GM21619 (cell line): Measurements from ENCODE around the gene ABCC4.

Experiments
- ATAC-seq: cut with Tn5 transposase; IDR thresholded peaks from one replicate; pipeline ENCODE4 v1.9.1; 2021; ENCODE audit not compliant: unreplicated experiment

Gene ABCC4

DNA sequence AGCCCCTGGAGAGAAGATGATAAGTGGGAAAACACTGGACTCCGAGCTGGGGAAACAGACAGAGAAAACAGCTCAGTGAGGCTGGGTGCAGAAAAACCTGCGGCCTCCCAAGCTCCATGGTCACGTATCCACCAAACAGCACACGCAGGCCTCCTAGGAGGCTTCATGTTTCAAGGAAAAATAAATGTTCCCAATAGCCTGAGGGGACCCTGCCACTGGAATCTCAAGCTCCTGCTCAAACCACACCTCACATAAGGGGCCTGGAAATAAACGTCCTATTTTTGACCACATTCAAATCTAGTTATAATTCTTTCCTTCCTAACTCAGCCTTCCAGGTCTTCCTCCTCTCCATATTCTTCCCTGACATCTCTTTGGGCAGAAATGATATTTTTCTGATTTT lies 225.7 kb downstream of the ABCC4 start:
- no peak for ATAC-seq

DNA sequence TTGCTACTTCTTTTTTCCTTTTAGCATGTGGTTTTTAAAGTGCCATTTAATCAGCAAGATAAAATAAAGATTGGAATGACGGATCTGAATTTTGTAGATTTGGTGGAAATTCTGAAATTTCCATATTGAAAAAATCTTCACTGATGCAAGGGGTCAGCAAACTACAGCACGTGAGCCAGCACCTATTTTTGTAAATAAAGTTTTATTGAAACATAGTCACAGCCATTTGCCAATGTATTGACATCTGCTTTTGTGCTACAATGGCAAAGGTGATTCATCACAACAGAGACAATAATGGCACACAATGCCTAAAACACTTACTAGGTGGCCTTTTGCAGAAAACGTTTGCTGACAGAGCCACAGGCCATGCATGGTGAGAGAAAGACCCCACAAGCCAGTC lies 226.4 kb downstream of the ABCC4 start:
- ATAC-seq, result no peak

DNA sequence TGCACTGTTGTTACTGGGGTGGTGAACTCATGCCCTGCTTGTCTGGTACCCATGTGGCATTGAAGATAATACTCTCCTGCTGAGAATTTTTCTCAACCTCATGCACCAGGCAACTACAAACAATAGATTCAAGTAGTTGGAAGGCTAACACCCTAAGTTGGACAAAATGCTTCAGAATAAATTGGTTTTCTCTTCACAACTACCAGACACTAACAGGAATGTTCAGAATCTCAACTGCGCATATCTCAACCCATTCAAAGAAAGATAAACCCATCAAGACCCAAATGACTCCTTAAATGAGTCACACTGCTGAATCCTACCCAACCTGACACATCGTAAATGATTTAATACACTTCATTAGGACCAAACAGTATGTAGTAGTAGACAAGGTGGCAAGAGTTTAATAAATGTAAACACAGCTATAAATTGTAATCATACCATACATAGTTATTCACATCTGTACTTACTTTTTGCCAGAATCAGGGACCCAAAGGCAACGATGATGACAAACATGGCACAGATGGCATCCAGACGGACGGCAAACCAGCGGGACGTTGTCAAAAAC lies 227.4 kb downstream of the ABCC4 start:
- no peak for ATAC-seq

DNA sequence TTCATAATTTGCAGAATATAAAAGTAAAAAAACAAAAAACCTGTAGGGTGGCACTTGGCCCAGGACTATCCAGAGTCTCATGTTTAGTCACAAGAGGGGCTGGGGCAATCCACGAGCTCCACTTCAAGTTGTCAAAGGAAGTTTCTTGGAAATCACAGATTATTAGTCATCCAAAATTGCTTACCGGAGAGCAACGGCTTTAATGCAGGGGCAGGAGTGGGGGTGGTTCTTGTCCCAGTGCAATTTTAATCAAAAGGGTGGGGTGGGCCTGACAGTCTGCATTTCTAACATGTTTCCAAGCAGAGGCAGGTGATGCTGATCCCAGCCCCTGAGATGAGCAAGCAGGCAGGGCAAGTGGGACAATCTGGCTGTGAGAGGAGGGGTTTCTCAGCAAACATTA lies 233.9 kb downstream of the ABCC4 start:
- ATAC-seq, result no peak

DNA sequence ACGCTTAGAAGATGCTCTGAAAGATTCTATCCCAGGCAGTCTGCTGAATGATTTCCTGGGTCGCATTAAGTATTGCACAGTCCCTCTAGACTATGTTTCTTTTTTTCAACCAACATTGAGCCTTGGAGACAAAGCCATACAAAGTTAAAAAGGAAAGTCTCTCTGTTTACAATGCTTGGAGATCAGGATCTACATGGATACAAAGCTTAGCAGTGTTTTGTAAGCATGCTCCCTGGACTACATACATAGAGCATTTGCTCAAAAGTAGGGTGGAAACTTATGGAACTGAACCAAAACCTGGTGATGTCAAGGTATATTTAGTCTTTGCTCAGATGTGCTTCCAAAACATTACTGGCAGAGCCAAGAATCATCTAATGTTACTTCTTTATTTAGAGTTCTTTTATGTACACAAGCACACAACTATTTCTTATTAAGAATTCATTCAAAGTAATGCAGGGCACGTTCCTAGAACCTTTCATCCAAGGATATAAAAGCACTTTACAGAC lies 241.2 kb downstream of the ABCC4 start:
- ATAC-seq, result no peak

DNA sequence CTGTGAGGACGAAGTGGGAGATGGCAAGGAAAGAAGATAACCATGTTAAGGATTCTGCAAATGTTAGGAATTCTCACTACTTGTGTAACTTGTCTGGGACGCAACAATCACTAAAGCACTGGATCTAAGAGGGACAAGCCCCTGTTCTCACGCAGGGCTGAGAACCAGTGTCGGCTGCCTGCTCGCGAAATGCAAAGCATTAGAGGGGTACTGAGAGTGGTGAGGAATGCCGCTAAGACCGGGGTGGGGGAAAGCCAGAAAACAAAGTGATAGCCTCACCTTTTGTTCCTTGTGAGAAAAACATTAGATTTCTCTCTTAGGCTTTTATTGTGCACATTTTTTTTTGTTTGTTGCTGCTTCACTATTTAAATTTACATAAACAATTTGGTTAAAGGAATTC lies 241.9 kb downstream of the ABCC4 start:
- no peak for ATAC-seq

DNA sequence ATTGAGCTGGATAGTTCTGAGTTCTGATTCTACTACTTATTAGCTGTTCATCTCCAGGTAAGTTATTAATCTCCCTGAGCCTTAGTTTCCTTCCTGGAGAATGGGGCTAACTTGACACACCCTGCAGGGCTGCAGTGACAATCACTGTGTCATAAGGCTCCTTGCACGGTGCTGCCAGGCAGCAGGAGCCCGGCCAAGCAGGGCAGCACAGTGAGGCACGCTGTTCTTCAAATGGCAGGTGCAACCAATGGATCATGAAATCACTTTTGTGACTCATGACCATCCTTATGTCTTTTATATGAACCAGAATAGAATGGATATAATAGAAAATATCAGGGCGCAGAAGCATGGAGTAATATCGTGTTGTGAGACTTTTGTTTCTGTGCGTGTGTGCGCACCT lies 242.6 kb downstream of the ABCC4 start:
- no peak for ATAC-seq

DNA sequence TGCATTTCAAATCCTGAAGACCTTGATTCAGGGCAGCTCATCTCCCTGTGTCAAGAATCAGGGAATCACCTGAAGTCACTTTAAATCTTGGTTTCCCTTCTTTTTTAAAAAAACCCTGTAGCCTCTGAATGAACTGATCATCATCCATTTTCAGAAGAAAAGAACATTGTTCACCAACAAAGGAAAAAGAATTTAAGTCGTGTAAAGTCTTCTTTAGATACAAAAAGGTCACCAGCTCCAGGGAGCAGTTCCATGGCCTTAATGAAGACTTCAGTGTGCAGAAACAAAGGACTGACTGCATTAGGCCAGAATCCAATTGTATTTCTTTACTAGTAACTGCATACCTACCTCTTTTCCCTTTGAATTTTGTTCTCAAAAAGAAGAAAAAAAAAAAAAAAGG lies 245.0 kb downstream of the ABCC4 start:
- no peak for ATAC-seq

DNA sequence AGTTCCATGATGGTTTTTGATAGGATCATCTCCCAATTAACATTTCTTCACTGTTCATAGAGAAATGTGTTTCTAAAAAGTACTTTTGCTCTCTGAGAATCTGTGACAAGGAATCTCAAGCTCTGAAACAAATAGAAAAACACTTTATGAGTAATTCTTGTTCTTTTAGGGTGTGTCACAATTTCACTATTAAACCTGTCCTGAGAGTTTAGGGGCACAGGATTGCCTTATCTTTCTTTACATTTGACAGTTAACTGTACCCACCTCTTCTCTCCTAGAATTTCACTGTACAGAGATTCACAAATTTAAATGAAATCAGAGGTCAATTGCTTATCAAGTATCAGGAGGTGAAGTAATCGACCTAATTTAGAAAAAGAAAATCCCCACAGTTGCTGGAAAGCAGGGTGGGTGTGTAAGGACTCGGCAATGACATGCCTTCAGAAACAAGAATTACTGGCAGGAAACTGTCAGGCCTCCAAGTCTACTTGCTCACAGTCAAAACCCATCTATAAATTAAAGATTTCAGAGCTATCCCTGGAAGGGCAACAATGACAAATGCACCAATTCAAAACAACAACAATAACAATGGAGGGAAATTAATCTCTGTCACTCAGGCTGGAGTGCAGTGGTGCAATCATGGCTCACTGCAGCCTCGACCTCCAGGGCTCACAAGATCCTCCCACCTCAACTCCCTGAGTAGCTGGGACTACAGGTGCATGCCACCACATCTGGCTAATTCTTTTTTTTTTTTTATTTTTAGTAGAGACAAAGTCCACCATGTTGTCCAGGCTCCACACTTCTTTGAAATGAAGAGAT lies 250.2 kb downstream of the ABCC4 start:
- peak; percentile 63 for ATAC-seq

DNA sequence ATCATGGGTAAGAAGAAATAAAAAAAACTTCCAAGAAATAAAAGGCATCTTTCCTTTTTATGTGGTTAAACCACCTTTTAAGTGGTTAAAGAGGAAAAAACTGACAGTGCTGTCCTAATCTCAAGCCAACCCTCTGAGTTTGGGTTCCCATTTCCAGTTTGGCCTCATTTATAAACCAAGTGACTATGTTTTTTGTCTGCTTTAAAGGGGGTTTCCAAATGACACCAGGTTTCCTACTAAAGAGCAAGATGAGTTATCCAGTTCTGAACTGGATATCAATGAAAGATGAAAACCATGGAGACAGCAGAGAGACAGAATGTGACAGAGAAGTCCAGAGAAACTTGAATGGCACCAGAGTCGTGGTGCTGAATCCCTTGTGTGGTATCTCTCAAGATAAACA lies 251.5 kb downstream of the ABCC4 start:
- ATAC-seq, result no peak

DNA sequence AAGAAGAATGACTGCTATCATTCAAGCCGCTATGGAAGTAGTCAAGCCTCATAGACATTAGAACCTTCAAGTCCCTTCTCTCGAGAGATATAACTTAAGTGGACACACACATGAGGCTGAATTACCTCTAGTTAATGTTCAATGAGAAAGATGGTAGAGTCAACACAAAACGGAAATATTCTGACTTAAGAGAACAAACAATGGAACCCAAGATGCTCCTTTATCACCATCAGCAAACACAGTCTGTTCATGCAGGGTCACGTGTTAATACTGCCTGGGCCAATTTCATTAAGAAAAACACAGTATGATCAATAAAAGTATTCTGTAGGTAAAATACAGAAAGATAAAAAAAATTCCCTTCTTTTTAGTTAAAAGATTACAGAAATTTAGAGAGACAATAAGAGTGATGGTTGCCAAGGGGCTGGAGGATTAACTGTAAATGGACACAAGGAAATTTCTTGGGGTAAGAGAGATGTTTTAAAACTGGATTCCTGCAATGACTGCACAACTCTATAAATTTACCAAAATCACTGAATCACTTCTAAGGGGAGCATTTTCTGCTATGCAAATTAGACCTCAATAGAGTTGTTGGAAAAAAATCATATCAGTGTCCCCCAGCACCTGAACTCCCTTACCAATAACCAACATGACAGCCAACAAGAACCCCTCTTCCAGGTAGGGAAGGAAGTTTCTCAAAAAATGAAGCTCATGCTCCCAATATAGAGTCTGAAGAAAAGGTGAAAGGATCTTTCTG lies 256.6 kb downstream of the ABCC4 start:
- ATAC-seq, result no peak

DNA sequence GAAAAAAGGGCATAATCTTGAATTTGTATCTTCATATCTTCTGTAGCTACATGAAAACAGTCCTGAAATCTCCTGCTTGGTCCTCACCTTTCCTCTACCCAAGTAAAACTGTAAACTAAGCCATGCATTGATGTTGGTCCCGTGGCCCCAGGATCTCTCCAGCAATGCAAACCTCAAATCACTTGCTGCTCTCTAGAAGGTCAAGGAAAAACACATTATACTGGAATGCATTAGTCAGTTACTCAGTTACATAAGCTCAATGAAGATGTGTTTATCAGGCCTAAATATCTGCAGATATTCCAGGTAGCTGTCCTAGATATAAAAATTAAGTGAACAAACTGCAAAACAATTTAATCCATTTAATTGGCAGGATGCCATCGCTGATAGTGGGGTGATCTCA lies 261.8 kb downstream of the ABCC4 start:
- ATAC-seq, result no peak

DNA sequence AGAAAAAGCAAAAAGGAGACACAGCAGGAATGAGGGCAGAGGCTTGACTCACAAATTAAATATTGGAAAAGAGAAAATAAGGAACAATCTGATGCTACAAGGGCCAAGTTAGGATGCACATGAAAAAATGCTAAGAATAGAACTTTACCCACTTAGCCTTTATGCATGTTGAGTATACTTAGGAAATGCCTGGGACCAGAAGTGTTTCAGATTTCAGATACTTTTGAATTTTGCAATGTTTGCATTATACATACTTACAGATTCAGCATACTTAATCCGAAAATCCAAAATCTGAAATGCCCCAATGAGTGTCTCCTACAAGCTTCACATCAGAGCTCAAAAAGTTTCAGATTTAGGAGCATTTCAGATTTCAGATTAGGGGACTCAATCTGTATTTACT lies 262.3 kb downstream of the ABCC4 start:
- ATAC-seq, result no peak

DNA sequence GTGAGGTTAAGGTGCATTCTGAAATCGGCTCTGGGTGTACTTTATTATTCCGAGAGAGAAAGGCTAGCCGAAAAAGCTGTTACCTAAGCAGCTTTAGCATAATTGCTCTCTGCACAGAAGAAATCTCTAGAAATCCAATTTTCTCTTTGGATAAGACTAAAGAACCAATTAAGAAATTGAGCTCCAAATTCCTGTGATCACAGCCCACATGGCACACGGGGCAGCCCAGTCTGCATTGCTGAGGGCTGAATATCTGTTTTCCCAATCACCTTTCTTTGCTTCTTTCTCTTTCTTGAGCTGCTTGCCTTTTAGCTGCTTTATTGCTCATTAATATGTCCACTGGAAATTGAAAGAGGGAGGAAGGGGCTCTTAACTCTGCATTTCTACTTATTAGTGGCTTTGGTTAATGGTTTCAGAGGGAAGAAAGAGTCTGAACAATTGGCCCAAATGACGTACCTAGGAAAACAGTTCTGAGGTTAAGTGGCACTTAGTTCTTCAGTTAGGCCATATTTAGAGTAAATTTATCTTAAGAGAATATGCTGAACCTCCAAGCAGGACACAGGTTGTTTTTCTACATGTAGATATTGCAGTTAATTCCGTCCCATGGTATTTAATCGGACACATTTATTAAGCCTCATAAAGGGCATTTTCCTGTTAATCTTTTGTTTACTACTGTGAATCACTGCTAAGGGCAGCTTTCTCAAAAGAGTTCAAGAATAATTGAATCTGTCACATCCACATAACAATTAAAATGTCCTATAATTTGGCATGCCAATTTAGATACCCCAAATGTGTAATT lies 265.7 kb downstream of the ABCC4 start:
- no peak for ATAC-seq

DNA sequence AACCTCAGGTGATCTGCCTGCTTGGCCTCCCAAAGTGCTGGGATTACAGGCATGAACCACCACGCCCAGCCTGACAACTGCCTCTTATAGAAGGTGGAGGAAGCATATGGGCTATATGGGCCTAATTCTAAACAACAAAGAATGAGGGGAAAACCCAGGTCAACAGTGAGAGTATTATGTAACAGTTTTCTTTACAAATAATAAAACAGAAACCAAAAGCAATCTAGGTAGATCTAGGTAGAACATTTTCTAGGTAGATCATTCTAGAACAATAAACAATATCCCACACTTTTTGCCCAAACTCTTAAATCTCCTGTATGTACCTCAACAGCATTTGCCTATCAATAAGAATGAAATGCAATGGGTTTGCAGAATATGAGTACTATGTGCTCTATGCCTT lies 267.4 kb downstream of the ABCC4 start:
- ATAC-seq, result no peak

DNA sequence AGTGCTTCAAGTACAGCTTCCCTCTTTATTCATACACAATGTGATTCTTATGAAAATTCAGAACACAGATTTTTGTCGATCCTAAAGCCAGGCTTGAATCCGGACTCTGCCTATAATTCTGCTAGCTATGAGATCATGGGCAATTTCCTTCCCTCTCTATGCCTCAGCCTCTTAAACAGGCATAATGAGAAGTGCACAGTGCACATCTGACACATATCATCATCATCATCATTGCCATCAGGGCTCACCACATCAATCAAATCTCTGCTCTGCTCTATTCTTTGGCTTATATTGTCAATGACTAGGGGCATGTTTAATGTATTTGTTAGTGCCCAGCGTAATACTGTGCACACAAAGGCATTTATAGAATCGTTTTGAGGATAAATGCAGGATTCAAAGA lies 269.1 kb downstream of the ABCC4 start:
- ATAC-seq, result no peak

DNA sequence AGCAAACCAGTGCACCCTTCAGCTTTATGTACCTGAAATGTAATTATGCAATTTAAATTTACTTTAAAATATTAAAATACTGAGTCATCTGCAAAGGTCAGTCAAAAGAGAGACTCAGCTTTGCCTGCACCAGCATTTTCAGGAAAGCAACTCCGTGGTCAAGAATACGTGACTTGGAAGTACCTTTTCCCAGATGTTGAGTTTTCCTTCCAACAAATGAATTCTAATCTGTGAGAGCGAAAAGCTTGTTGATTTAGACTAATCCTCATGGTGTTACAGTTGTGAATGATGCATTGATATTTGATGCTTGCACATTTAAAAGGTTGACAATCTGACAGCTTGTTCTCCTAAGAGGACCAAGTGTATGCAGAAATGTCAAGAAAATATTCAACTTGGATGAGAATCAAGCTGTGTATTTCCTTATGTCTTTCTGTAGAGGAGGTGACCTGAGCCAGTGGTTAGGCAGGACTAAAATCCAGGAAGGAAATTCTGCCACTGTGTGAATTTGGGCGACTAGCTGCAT lies 270.4 kb downstream of the ABCC4 start:
- ATAC-seq, result no peak

DNA sequence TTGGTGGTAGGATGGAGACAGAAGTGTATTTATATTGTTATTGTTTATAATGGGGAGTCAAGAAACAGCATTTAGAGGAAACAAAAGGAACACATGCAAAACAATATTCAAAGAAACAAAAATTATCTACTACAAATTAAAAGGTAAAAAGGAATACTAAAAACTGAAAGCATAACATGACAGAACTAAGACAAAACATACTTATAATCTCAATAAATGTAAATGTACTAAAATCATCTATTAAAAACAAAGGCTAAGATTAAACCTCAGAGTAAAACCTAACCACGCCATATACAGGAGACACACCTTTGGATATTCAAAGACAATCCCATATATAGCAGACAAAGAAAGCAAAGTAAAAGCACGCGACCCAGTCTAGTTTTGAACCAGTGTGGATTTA lies 273.6 kb downstream of the ABCC4 start:
- no peak for ATAC-seq

DNA sequence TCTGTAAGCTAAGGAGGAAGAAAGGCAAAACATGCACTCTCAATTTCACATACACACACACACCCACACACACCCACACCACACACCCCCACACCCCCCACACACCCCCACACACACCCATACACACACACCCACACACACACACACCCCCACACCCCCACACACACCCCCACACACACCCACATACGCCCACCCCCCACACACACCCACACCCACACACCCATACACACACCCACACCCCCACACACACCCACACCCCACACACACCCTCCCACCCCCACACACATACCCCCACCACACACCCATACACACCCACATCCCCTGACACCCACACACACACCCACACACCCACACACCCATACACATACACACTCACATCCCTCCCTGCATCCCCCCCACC lies 276.1 kb downstream of the ABCC4 start:
- ATAC-seq, result no peak

DNA sequence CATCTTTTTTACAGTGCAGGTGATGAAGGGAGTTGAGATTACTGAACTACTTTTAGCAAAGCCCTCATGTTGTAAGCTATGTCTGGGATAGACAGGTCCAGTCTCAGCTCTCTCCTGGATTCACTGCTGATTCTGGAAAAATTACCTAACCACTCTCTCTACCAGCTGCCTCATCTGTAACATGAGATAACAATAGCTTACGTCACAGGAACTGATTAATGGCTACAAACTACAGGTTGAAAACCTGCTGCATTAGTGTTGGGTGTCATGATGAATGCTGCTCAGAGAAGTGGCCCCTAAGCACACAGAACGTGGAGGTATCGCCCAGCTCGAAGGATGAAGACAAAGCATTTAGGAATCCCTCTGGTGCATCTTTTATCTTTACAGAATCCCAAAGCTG lies 277.8 kb downstream of the ABCC4 start:
- ATAC-seq, result no peak
